ENCODE data around the gene KLHDC1.

Gene KLHDC1

DNA sequence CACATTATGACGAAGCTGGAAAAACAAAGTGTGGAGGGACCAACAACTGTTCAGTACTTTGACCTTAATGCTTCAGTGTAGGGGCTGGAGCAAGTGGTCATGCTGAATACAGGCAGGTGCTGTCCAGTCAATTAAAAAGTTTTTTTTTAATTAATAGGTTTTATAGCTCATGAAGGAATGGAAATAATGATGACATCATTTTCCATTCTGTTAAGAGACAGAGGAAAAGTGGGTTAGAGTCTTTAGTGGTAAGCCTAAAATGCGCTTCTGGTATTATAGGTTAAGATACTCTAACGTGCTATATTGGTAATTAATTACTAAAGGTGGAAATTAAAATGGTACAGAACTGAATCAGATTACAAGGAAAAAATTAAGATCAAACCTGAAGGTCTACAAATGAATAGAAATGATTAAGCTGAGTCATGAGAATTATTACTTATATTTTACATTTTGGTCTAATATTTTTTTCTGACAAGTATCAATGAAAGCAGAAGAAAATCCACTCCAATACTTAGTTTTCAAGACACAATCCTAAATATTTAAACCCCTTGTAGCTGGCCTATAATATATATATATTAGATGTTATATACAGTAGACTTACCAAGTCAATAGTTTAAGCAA, 90.6 kb downstream of the KLHDC1 start:
- DNase-seq (ENCODE audit: low read depth in 2 of 2), result no peak

DNA sequence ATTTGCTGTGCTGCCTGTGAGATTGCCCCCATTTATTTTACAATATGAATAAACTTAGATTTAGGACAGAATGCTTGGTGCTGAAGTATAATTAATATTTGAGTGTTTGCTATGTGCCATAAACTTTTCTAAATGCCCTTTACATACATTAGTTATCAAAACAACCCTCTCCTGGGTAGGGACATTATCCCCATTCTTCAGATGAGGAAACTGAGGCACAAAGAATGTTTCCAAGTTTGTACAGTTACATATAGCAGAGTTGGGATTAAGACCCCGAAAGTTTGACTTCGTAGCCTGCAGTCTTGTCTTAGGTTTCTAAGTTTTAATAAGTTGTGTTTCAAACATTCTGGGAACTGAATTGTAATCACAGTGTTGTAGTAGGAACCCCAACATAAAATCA, 93.4 kb downstream of the KLHDC1 start:
- DNase-seq (ENCODE audit: low read depth in 2 of 2), result no peak

DNA sequence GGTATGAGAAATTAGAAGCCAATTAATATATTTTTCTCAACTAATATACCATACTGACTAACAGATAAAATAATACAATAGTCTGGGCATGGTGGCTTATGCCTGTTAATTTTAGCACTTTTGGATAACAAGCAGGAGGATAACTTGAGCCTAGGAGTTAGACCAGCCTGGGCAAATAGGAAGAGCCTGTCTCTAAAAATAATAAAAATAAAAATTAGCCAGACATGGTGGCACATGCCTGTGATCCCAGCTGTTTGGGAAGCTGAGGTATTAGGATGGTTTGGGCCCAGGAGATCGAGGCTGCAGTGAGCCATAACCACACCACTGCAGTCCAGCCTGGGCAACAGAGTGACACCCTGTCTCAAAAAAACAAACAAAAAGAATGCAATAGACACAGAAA, 99.7 kb downstream of the KLHDC1 start:
- DNase-seq (ENCODE audit: low read depth in 2 of 2), result no peak

DNA sequence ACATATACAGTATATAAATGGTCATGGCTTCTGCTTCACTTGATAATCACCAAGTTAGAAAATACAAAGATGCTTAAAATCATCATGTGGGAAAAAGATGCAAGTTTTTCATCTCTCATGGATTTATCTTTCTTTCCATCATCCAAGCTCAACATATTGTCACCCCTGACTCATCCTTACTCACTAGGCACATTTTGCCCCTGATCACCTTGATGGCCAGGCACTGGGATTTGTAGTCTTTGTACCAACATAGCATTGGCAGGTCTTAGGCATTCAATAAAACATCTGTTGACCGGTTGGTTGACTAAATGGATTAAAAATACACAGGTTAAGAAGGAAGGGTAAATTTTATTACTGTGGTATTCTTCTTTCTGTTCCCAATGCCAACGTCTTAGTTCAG, 103.1 kb downstream of the KLHDC1 start:
- no peak for DNase-seq (ENCODE audit: low read depth in 2 of 2)
